Measurements from ENCODE around the gene FLT4. TPM values are rescaled to one million over a fixed set of nuclear protein-coding genes. Genes with fewer than 3 reads are reported as not detected.

FLT4 gene
- total and polyA plus RNA-seq, 2 experiments from 2014 or later, result 3.4 to 13.8 TPM

DNA sequence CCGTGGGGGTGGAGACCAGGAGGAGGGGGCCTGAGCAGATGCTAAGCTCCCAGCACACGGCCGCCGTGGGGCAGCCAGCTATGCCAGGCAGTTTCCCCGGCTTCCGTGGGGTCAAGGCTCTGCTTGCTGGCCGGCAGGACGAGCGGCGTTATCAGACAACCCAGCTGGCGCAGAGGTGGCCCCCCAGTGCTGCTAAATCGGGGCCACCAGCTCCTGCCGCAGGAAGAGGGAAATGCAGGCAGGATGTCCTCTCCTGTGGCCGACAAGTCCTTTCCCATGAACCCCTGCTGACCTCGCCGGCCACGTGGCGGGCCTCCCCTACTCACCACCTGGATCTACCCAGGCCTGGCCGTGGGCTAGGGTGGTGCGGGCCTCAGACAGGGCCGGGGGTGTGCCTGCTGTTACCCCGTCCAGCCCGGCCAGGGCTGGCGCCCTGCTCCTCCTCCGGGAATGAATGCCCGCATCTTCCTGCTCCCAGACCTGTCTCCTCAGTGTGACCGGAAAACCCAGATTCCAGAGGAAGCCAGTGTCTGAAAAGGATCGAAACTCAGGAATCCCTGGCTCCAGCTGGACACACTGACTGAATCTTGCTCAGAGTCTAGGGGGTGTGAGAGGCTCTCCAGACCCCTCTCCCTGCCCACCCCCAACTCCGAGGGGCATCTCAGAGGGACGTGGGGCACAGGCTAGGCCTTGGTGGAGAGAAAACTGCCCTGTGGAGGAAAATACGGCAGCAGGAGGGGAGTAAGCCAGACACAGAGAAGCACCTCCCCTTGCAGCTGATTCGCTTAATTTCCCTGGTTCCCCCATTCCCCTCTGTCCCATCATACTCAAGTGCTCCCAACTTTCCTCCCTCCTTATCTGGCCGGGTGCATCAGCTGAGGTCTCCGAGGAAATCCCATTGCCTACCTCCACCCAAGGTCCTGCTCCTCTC is 3.9 kb downstream of the FLT4 start:
- H3K27ac Mint-ChIP-seq, result no peak overlapping the region
- ATAC-seq, result no peak
- Histone ChIP-seq H3K4me1 (ENCODE audit: insufficient read depth) (no peaks in the 10 kb centered on the region; the same call in 1 of the 2 replicates), H3K36me3 (ENCODE audit: insufficient read depth) (no peaks in the 10 kb centered on the region), H4K20me1 (replicated peaks; ENCODE audit: insufficient read depth) (no peaks in the 10 kb centered on the region; the same call in 1 of the 2 replicates), H3K79me2 (replicated peaks; ENCODE audit: insufficient read depth) (no peaks in the 10 kb centered on the region), H3K4me2 (no peak overlapping the region), H3F3A (replicated peaks; ENCODE audit: low read depth) (no peaks in the 10 kb centered on the region), H2AFZ (no peak overlapping the region), H3K4me3 (no peak overlapping the region), H3K9me2 (ENCODE audit: insufficient read depth) (no peaks in the 10 kb centered on the region), H3K27ac (ENCODE audit: low read depth) (no peak overlapping the region), H3K27me3 (ENCODE audit: insufficient read depth) (peaks cover 33% of the 10 kb centered on the region)
- H3K4me1 Mint-ChIP-seq, result peaks cover 14% of the 10 kb centered on the region
- DNase-seq (ENCODE audit: low spot score), result no peak
- H3K9me3 Mint-ChIP-seq, result no peaks in the 10 kb centered on the region
- H3K4me3 Mint-ChIP-seq, result no peak overlapping the region
- TF ChIP-seq ZNF331 (CRISPR knock-in tag; IDR thresholded peaks at IDR 0.05; ENCODE audit: low read depth) (no peak), CREB1 (CRISPR knock-in tag; IDR thresholded peaks at IDR 0.05; ENCODE audit: low read depth) (no peak), ZNF114 (CRISPR knock-in tag; IDR thresholded peaks at IDR 0.05) (no peak), POLR2AphosphoS5 (IDR thresholded peaks at IDR 0.05; ENCODE audit: low read depth) (no peak), EZH2 (IDR thresholded peaks at IDR 0.05; ENCODE audit: low read depth, unreplicated experiment) (no peak), NANOG (IDR thresholded peaks at IDR 0.05; ENCODE audit: borderline replicate concordance) (no peak), JUNB (IDR thresholded peaks at IDR 0.05; ENCODE audit: unreplicated experiment) (no peak), STAT1 (IDR thresholded peaks at IDR 0.05; ENCODE audit: unreplicated experiment) (no peak), EZH2phosphoT487 (IDR thresholded peaks at IDR 0.05; ENCODE audit: unreplicated experiment) (no peak)
- TF ChIP-seq, protein P1, sequence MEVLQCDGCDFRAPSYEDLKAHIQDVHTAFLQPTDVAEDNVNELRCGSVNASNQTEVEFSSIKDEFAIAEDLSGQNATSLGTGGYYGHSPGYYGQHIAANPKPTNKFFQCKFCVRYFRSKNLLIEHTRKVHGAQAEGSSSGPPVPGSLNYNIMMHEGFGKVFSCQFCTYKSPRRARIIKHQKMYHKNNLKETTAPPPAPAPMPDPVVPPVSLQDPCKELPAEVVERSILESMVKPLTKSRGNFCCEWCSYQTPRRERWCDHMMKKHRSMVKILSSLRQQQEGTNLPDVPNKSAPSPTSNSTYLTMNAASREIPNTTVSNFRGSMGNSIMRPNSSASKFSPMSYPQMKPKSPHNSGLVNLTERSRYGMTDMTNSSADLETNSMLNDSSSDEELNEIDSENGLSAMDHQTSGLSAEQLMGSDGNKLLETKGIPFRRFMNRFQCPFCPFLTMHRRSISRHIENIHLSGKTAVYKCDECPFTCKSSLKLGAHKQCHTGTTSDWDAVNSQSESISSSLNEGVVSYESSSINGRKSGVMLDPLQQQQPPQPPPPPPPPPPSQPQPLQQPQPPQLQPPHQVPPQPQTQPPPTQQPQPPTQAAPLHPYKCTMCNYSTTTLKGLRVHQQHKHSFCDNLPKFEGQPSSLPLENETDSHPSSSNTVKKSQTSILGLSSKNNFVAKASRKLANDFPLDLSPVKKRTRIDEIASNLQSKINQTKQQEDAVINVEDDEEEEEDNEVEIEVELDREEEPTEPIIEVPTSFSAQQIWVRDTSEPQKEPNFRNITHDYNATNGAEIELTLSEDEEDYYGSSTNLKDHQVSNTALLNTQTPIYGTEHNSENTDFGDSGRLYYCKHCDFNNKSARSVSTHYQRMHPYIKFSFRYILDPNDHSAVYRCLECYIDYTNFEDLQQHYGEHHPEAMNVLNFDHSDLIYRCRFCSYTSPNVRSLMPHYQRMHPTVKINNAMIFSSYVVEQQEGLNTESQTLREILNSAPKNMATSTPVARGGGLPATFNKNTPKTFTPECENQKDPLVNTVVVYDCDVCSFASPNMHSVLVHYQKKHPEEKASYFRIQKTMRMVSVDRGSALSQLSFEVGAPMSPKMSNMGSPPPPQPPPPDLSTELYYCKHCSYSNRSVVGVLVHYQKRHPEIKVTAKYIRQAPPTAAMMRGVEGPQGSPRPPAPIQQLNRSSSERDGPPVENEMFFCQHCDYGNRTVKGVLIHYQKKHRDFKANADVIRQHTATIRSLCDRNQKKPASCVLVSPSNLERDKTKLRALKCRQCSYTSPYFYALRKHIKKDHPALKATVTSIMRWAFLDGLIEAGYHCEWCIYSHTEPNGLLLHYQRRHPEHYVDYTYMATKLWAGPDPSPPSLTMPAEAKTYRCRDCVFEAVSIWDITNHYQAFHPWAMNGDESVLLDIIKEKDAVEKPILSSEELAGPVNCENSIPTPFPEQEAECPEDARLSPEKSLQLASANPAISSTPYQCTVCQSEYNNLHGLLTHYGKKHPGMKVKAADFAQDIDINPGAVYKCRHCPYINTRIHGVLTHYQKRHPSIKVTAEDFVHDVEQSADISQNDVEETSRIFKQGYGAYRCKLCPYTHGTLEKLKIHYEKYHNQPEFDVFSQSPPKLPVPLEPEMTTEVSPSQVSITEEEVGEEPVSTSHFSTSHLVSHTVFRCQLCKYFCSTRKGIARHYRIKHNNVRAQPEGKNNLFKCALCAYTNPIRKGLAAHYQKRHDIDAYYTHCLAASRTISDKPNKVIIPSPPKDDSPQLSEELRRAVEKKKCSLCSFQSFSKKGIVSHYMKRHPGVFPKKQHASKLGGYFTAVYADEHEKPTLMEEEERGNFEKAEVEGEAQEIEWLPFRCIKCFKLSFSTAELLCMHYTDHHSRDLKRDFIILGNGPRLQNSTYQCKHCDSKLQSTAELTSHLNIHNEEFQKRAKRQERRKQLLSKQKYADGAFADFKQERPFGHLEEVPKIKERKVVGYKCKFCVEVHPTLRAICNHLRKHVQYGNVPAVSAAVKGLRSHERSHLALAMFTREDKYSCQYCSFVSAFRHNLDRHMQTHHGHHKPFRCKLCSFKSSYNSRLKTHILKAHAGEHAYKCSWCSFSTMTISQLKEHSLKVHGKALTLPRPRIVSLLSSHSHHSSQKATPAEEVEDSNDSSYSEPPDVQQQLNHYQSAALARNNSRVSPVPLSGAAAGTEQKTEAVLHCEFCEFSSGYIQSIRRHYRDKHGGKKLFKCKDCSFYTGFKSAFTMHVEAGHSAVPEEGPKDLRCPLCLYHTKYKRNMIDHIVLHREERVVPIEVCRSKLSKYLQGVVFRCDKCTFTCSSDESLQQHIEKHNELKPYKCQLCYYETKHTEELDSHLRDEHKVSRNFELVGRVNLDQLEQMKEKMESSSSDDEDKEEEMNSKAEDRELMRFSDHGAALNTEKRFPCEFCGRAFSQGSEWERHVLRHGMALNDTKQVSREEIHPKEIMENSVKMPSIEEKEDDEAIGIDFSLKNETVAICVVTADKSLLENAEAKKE (CRISPR knock-in tag; IDR thresholded peaks at IDR 0.05), result no peak
- TF ChIP-seq, protein P2, sequence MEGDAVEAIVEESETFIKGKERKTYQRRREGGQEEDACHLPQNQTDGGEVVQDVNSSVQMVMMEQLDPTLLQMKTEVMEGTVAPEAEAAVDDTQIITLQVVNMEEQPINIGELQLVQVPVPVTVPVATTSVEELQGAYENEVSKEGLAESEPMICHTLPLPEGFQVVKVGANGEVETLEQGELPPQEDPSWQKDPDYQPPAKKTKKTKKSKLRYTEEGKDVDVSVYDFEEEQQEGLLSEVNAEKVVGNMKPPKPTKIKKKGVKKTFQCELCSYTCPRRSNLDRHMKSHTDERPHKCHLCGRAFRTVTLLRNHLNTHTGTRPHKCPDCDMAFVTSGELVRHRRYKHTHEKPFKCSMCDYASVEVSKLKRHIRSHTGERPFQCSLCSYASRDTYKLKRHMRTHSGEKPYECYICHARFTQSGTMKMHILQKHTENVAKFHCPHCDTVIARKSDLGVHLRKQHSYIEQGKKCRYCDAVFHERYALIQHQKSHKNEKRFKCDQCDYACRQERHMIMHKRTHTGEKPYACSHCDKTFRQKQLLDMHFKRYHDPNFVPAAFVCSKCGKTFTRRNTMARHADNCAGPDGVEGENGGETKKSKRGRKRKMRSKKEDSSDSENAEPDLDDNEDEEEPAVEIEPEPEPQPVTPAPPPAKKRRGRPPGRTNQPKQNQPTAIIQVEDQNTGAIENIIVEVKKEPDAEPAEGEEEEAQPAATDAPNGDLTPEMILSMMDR (conservative IDR thresholded peaks at IDR 0.05; ENCODE audit: low read depth in 2 of 2), result no peak
- TF ChIP-seq, protein P3, sequence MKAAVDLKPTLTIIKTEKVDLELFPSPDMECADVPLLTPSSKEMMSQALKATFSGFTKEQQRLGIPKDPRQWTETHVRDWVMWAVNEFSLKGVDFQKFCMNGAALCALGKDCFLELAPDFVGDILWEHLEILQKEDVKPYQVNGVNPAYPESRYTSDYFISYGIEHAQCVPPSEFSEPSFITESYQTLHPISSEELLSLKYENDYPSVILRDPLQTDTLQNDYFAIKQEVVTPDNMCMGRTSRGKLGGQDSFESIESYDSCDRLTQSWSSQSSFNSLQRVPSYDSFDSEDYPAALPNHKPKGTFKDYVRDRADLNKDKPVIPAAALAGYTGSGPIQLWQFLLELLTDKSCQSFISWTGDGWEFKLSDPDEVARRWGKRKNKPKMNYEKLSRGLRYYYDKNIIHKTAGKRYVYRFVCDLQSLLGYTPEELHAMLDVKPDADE (IDR thresholded peaks at IDR 0.05), result no peak
- TF ChIP-seq, protein P4, sequence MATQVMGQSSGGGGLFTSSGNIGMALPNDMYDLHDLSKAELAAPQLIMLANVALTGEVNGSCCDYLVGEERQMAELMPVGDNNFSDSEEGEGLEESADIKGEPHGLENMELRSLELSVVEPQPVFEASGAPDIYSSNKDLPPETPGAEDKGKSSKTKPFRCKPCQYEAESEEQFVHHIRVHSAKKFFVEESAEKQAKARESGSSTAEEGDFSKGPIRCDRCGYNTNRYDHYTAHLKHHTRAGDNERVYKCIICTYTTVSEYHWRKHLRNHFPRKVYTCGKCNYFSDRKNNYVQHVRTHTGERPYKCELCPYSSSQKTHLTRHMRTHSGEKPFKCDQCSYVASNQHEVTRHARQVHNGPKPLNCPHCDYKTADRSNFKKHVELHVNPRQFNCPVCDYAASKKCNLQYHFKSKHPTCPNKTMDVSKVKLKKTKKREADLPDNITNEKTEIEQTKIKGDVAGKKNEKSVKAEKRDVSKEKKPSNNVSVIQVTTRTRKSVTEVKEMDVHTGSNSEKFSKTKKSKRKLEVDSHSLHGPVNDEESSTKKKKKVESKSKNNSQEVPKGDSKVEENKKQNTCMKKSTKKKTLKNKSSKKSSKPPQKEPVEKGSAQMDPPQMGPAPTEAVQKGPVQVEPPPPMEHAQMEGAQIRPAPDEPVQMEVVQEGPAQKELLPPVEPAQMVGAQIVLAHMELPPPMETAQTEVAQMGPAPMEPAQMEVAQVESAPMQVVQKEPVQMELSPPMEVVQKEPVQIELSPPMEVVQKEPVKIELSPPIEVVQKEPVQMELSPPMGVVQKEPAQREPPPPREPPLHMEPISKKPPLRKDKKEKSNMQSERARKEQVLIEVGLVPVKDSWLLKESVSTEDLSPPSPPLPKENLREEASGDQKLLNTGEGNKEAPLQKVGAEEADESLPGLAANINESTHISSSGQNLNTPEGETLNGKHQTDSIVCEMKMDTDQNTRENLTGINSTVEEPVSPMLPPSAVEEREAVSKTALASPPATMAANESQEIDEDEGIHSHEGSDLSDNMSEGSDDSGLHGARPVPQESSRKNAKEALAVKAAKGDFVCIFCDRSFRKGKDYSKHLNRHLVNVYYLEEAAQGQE (IDR thresholded peaks at IDR 0.05; ENCODE audit: unreplicated experiment), result no peak
- H3K27me3 Mint-ChIP-seq (ENCODE audit: insufficient read depth, low read depth, poor library complexity), result peaks cover 33% of the 10 kb centered on the region
- H3K36me3 Mint-ChIP-seq (ENCODE audit: low read depth), result no peaks in the 10 kb centered on the region; the same call in 2 of the 3 replicates
